GM21723 (cell line): Measurements from ENCODE around the gene ABTB2.
A peak's percentile ranks its signal among the peaks of the same experiment; 100 is the strongest.

Source experiments
- ATAC-seq: cut with Tn5 transposase; IDR thresholded peaks from one replicate; pipeline ENCODE4 v1.9.1; 2021; ENCODE audit warnings: mild to moderate bottlenecking, moderate library complexity; ENCODE audit not compliant: unreplicated experiment

Gene ABTB2

GRCh38 chr11:34317666-34318065, 40.1 kb downstream of the ABTB2 start:
- ATAC-seq, result no peak

DNA sequence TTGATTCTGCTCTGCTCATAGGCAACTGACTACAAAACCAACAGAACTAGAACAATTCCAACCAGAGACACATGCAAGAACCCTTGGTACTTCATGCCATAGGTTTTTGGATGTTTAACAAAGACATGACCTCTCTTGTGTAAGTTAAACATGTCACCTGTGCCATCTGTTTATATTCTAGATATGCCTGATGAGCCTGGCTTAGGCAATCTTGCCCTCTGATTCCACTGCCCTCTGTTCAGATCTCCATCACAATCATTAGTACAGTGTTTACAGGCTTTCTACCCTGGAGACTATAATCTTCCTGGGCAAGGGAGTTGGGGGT, 40.8 kb downstream of the ABTB2 start:
- no peak for ATAC-seq

- ATAC-seq, result no peak
Observed at GRCh38 chr11:34316347-34317035, 41.3 kb downstream of the ABTB2 start.

DNA sequence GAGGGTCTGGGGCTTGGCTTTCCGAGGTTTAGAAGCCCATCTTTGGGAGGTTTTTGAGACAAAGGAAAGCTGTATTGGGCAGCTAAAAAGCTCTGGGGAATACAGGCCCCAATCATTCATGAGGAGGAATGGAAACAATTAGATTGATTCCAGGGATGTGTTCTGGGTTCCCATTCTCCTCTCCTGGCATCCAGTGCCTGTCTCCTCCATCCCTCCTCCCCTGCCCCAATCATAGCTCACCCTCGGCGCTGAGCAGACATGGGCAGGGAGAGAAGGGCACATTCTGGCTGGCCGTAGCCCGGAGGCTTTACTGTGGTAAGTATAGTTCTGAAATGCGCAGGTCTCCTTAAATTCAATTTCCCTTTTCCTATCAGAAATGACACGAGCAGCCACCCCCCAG, 42.4 kb downstream of the ABTB2 start:
- ATAC-seq, result no peak

GRCh38 chr11:34314936-34315335, 42.9 kb downstream of the ABTB2 start:
- ATAC-seq, result no peak

DNA sequence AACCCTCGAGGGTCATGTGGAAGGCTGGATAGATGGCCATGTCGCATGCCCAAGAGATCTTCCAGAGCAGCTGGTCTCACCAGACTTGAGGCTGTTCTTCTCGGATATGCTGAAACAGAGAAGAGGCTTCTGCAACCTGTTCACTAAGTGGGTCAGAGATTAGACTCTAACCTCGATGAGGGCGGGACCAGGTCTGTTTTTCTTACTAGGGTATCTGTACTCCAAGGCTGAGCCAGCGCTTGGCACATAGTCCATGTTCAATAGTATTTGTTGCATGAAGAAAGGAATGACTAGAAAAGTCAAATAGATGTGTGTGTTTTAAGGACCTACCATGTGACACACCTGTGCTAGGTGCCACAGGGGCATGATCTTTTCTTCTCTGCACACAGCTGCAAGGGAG, 43.6 kb downstream of the ABTB2 start:
- no peak for ATAC-seq

DNA sequence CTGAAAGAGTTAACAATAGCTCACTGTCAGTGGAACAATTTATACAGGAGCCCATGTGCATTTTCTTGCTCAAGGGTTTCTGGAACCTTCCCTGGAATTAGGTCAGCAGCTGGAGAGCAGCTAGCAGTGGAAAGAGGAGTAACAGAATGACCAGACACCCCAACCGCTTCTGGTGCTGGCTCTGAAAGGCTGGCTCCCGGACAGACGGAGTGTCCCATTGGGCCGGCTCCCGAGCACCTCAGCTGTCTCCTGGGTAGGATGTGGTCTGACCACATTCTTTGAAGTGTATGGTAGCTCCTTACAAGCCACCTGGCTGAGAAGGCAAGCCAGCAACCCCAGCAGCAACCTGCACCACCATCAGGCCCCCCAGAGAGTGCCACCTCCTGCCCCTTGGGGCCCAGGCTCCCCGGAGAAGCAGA, 44.7 kb downstream of the ABTB2 start:
- ATAC-seq, result peak; percentile 78

DNA sequence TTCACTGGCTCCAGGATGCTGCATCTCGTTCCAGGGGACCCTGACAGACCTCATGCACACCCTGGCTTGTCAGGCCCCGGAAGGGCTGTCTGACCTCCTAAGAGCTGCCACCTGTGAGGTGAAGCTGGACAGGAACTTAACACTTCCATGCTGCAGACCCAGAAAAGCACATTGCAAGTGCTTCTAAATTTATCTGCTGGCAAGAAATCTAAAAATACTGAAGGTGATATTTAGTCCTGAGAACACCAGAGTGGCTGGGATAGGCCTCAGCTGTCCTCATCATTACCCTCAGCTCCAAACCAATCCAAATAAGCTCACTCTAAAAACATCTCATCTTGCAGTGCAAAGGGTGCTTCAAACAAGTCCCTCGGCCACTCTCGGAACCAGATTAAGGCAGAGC, 46.7 kb downstream of the ABTB2 start:
- ATAC-seq, result no peak

DNA sequence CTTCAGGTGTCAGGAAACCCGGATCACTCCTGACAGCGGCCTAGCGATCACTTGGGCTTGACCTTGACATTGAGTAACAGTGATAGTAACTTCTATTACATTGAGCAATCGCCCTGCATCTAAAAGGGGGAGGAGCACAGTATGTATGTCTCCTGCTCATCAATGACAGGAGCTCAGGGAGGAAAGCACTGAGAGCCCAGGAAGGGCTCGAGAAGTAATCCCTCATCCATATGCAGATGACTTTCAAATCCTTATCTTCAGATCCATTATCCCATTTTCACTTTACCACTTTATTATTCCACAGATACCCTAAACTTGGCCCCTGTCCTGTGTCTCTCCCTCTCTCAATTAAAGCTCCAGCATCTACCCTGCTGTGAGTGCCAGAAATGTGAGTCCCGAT, 47.8 kb downstream of the ABTB2 start:
- ATAC-seq, result no peak

GRCh38 chr11:34308913-34309585, 48.8 kb downstream of the ABTB2 start:
- no peak for ATAC-seq

DNA sequence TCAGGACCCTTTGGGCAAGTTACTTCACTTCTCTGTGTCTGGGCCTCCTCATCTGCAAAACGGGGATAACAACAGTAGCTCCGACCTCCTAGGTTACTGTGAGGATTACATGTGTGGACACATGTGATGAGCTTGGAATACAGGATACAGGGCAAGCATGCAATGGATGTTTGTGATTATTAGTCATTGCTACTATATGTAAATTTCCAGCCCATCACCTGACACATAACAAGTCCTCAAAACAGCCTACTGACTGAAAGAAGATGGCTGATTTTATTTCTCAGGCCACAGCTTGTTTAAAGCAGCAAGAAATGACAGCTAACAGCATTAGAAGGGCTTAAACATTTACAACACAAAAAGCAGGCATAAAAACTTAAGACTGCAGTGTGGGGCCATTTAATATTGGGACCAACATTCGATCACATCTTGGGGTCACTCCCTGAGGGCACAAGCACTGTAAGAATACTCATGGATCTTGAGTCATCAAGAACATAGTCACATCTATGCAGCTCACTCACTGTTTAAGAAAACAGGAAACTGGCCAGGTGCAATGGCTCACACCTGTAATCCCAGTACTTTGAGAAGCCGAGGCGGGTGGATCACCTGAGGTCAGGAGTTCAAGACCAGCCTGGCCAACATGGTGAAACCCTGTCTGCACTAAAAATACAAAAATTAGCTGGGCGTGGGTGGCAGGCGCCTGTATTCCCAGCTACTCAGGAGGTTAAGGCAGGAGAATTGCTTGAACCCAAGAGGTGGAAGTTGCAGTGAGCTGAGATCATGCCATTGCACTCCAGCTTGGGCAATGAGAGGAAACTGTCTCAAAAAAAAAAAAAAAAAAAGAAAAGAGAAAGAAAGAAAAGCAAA, 49.5 kb downstream of the ABTB2 start:
- ATAC-seq, result no peak

- ATAC-seq, result no peak
Observed at GRCh38 chr11:34305780-34306179, 52.0 kb downstream of the ABTB2 start.

- no peak for ATAC-seq
Observed at GRCh38 chr11:34305193-34305592, 52.6 kb downstream of the ABTB2 start.

- no peak for ATAC-seq
Observed at GRCh38 chr11:34303028-34303570, 54.7 kb downstream of the ABTB2 start.

DNA sequence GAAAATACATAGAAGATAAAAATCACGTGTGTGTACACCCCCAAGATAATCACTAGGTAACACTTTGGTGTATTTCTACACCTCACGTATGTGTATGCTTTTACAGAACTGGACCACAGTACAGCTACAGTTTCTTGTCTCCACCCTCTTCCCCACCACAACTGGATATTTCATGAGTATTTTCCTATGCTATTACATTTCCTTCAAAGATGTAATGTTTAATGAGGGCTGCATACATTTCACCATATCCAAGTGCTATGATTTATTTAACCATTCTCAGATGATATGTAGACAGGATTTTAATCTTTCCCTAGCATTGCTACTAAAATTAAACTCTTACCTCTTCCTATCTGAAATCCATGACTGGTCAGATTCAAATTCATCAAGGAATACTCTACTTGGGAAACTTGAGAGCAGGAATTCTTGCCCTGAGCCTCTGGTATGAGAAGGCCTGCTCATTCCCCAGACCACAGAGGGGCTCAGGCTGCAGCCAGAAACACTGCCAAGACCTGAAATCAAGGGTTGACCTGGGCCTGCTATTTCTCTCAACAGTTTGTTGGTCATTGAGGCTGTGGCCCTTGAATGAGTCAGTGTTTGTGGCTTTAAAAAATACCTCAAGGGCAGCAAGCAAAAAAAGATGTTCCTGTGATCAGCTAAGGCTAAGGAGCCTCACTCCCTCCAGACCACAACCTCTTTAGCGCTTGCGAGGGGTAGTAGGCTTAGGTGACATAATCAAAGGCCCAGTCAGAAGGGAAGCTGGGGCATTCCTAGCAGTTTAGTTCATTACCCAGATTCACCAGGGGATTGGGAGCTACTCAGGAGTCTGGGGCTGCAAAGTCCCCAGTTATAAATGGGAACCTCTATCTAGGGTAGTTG, 55.5 kb downstream of the ABTB2 start:
- peak; percentile 78 for ATAC-seq

GRCh38 chr11:34300926-34301295, 56.9 kb downstream of the ABTB2 start:
- ATAC-seq, result no peak

DNA sequence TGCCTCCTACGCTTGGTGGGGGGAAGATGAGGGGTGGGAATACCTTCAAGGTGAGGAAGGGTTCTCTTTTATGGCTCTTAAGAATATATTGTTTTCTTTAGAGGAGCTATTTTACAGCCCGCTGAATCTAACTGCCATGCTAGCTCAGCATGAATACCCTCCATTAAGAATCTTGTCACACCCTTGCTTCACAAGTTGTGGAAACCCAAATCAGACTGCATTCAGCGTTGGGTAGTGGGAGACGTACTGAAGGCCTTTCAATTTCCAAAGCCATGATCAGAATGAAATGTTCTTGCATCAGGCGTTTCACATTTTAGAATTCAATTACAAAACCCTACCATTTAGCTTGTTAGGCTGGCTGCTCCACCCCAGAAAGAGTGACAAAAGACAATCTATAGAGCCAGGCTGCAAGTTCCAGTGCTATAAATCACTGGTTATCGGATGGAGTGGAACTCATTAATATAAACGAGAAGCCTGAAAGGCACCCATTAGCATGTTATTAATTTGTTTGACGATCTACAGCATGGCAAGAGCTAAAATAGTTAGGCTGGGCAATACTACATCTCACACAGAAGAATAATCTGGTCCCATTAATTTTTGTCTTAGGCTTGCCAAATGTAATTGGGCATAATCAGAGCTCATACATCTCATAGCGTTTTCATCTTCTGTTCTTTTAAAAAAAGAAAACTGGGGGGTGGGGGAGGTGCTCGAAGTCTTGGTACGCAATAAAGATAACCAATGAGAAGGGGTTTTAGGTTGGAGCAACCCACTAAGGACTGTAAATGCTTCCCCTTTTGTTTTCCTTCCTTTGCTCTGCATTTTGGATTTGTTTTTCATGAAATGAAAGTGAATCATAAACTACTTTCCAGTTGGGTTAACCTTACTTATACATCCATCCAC, 57.5 kb downstream of the ABTB2 start:
- no peak for ATAC-seq

- ATAC-seq, result no peak
Observed at GRCh38 chr11:34299284-34299972, 58.4 kb downstream of the ABTB2 start.

- ATAC-seq, result no peak
Observed at GRCh38 chr11:34298871-34299270, 58.9 kb downstream of the ABTB2 start.
